Activated T-helper 1 cell treated with anti-CD3 and anti-CD28 coated beads, Interleukin-12 subunit alpha, Interleukin-12 subunit beta, Interleukin-2, Interleukin-4 antibody, amounts not matched to agents 30 ng/mL and 10 ng/mL and 1 ng/mL, durations not matched to agents 14 hours and 24 hours and 36 hours (primary cell): Measurements from ENCODE around the gene ZNF785. TPM values are rescaled to one million over a fixed set of nuclear protein-coding genes. Genes with fewer than 3 reads are reported as not detected.

ENCODE experiments used
- DNase-seq: peaks from one replicate; pipeline ENCODE4 v3.0.0; 2021; ENCODE audit warnings: low spot score
- H3K27ac Mint-ChIP-seq: one replicate; pipeline ENCODE4 v1.8.0; 2021; ENCODE audit warnings: mild to moderate bottlenecking, mixed read lengths
- H3K27me3 Mint-ChIP-seq: one replicate; pipeline ENCODE4 v1.8.0; 2022; ENCODE audit warnings: mild to moderate bottlenecking, moderate library complexity, mixed read lengths; ENCODE audit not compliant: insufficient read depth
- H3K36me3 Mint-ChIP-seq: one replicate; pipeline ENCODE4 v1.8.0; 2021; ENCODE audit warnings: low read depth, mixed read lengths
- H3K4me1 Mint-ChIP-seq: one replicate; pipeline ENCODE4 v1.8.0; 2021; ENCODE audit warnings: low read depth, mixed read lengths
- H3K4me3 Mint-ChIP-seq: one replicate; pipeline ENCODE4 v1.8.0; 2021; ENCODE audit warnings: mild to moderate bottlenecking, moderate library complexity, mixed read lengths
- H3K9me3 Mint-ChIP-seq: one replicate; pipeline ENCODE4 v1.8.0; 2021; ENCODE audit warnings: mixed read lengths
- intact Hi-C: fragments of 100-400 bp; cut with micrococcal nuclease; formaldehyde crosslinking; loops from one replicate; pipeline ENCODE4 v1.15.1; 2024
- total RNA-seq: library from RNA; stranded (reverse); gene quantifications from 2 replicates; pipeline ENCODE4 v1.2.3, GENCODE V29; 2022

Gene ZNF785
- total RNA-seq, 1 donor from 2014 or later = 19.2 TPM

- Mint-ChIP-seq H3K27me3 (no peaks in the 10 kb centered on the region), H3K4me3 (peak overlapping the region; percentile 79), H3K9me3 (no peaks in the 10 kb centered on the region), H3K27ac (peak overlapping the region; percentile 97), H3K4me1 (peaks cover 43% of the 10 kb centered on the region), H3K36me3 (peaks cover 6% of the 10 kb centered on the region)
- intact Hi-C loops = no loop called here
- DNase-seq = peak; percentile 66
These were observed 18.1 kb downstream of the ZNF785 start for GRCh38 chr16:30567160-30567990.

GRCh38 chr16:30566531-30566930 lies 19.0 kb downstream of the ZNF785 start:
- no peaks in the 10 kb centered on the region for H3K9me3 Mint-ChIP-seq
- DNase-seq = no peak
- peak overlapping the region; percentile 96 for H3K27ac Mint-ChIP-seq
- H3K4me3 Mint-ChIP-seq = no peak overlapping the region
- peaks cover 2% of the 10 kb centered on the region for H3K36me3 Mint-ChIP-seq
- no peaks in the 10 kb centered on the region for H3K27me3 Mint-ChIP-seq
- intact Hi-C loops = no loop called here
- H3K4me1 Mint-ChIP-seq = peaks cover 39% of the 10 kb centered on the region

- H3K36me3 Mint-ChIP-seq = peaks cover 2% of the 10 kb centered on the region
- peak overlapping the region; percentile 27 for H3K27ac Mint-ChIP-seq
- DNase-seq = no peak
- no peaks in the 10 kb centered on the region for H3K27me3 Mint-ChIP-seq
- intact Hi-C loops = no loop called here
- H3K4me1 Mint-ChIP-seq = peaks cover 43% of the 10 kb centered on the region
- no peaks in the 10 kb centered on the region for H3K9me3 Mint-ChIP-seq
- no peak overlapping the region for H3K4me3 Mint-ChIP-seq
These were observed 19.5 kb downstream of the ZNF785 start for GRCh38 chr16:30565984-30566383.

GRCh38 chr16:30565526-30565925 lies 20.0 kb downstream of the ZNF785 start:
- Mint-ChIP-seq H3K4me1 (peaks cover 42% of the 10 kb centered on the region), H3K9me3 (no peaks in the 10 kb centered on the region), H3K4me3 (no peak overlapping the region), H3K27ac (peak overlapping the region; percentile 37), H3K36me3 (peaks cover 2% of the 10 kb centered on the region), H3K27me3 (no peaks in the 10 kb centered on the region)
- intact Hi-C loops = no loop called here
- DNase-seq = no peak

GRCh38 chr16:30562021-30562420 lies 23.5 kb downstream of the ZNF785 start:
- Mint-ChIP-seq H3K4me1 (peaks cover 34% of the 10 kb centered on the region), H3K9me3 (no peaks in the 10 kb centered on the region), H3K27ac (peak overlapping the region; percentile 85), H3K36me3 (peaks cover under 1% of the 10 kb centered on the region), H3K27me3 (no peaks in the 10 kb centered on the region), H3K4me3 (peak overlapping the region; percentile 83)
- no peak for DNase-seq
- intact Hi-C loops = no loop called here

- peak; percentile 23 for DNase-seq
- intact Hi-C loops = no loop called here
- Mint-ChIP-seq H3K4me1 (peaks cover 28% of the 10 kb centered on the region), H3K27me3 (no peaks in the 10 kb centered on the region), H3K36me3 (peaks cover 2% of the 10 kb centered on the region), H3K9me3 (no peaks in the 10 kb centered on the region), H3K27ac (peak overlapping the region; percentile 85), H3K4me3 (peak overlapping the region; percentile 83)
These were observed 24.2 kb downstream of the ZNF785 start for GRCh38 chr16:30561089-30561816.

GRCh38 chr16:30559690-30560089 lies 25.8 kb downstream of the ZNF785 start:
- Mint-ChIP-seq H3K9me3 (no peaks in the 10 kb centered on the region), H3K4me1 (peaks cover 28% of the 10 kb centered on the region), H3K27ac (no peak overlapping the region), H3K4me3 (no peak overlapping the region), H3K36me3 (peaks cover 6% of the 10 kb centered on the region), H3K27me3 (no peaks in the 10 kb centered on the region)
- no peak for DNase-seq
- intact Hi-C loops = loop anchor here (2.0 kb wide), 2 partner anchors 91 to 139 kb away; partner anchors contain the start of genes PRR14 and SRCAP

- no peak for DNase-seq
- peak overlapping the region; percentile 88 for H3K27ac Mint-ChIP-seq
- H3K27me3 Mint-ChIP-seq = no peaks in the 10 kb centered on the region
- H3K4me3 Mint-ChIP-seq = peak overlapping the region; percentile 90
- intact Hi-C loops = loop anchor here (1.0 to 2.0 kb wide), 10 partner anchors 9 to 140 kb away; partner anchors contain the start of genes FBRS, PRR14, SRCAP and ZNF689
- peaks cover 34% of the 10 kb centered on the region for H3K4me1 Mint-ChIP-seq
- H3K36me3 Mint-ChIP-seq = peaks cover 12% of the 10 kb centered on the region
- H3K9me3 Mint-ChIP-seq = no peaks in the 10 kb centered on the region
These were observed 26.6 kb downstream of the ZNF785 start for GRCh38 chr16:30558789-30559377.

- peaks cover 42% of the 10 kb centered on the region for H3K4me1 Mint-ChIP-seq
- intact Hi-C loops = loop anchor here (1.0 to 2.0 kb wide), 10 partner anchors 10 to 141 kb away; partner anchors contain the start of genes FBRS, PRR14, SRCAP and ZNF689
These were observed 27.3 kb downstream of the ZNF785 start, which contains the start of gene ZNF764 for GRCh38 chr16:30557957-30558788. ZNF764 (minus strand) TSS chr16:30558374; CDS start chr16:30558182, 192 bp downstream.

GRCh38 chr16:30557707-30557956 lies 27.9 kb downstream of the ZNF785 start:
- Mint-ChIP-seq H3K4me1 (peaks cover 47% of the 10 kb centered on the region), H3K36me3 (peaks cover 22% of the 10 kb centered on the region)
- intact Hi-C loops = no loop called here

More at GRCh38 chr16:30557957-30558788, 27.3 kb downstream of the ZNF785 start, which contains the start of gene ZNF764:
- DNase-seq = peak; percentile 97
- Mint-ChIP-seq H3K27ac (peak within 1 kb of the TSS; percentile 92), H3K36me3 (peaks cover 19% of the 10 kb centered on the region), H3K4me3 (peak within 1 kb of the TSS; percentile 90), H3K9me3 (no peaks in the 10 kb centered on the region), H3K27me3 (no peaks in the 10 kb centered on the region)

GRCh38 chr16:30556125-30556473 lies 29.4 kb downstream of the ZNF785 start:
- DNase-seq = no peak
- H3K4me1 Mint-ChIP-seq = peaks cover 55% of the 10 kb centered on the region
- H3K4me3 Mint-ChIP-seq = peak overlapping the region; percentile 82
- H3K9me3 Mint-ChIP-seq = no peaks in the 10 kb centered on the region
- peak overlapping the region; percentile 92 for H3K27ac Mint-ChIP-seq
- H3K27me3 Mint-ChIP-seq = no peaks in the 10 kb centered on the region
- intact Hi-C loops = no loop called here
- H3K36me3 Mint-ChIP-seq = peaks cover 27% of the 10 kb centered on the region

More at GRCh38 chr16:30557707-30557956, 27.9 kb downstream of the ZNF785 start:
- DNase-seq = no peak
- Mint-ChIP-seq H3K27ac (peak overlapping the region; percentile 92), H3K9me3 (no peaks in the 10 kb centered on the region), H3K27me3 (no peaks in the 10 kb centered on the region), H3K4me3 (peak overlapping the region; percentile 90)
